ENCODE measurements around the gene ITPK1.

The ITPK1 gene

DNA sequence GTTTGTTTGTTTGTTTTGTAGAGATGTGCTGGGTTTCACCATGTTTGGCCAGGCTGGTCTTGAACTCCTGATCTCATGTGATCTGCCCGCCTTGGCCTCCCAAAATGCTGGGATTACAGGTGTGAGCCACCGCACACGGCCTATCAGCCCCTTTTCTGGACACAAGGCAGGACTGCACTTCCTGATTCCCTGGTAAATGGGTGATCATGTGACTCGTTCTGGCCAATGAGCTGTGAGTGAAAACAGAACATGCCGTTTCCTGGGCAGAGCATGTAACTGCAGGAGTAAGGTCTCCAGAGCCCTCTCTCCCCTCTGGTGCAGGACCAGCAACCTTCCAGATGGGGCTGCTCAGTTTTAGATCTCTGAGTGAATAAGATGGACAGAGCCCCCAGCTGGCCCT lies 92.7 kb downstream of the ITPK1 start:
- no peak for DNase-seq

GRCh38 chr14:93019970-93020369 lies 95.8 kb downstream of the ITPK1 start:
- no peak for DNase-seq

DNA sequence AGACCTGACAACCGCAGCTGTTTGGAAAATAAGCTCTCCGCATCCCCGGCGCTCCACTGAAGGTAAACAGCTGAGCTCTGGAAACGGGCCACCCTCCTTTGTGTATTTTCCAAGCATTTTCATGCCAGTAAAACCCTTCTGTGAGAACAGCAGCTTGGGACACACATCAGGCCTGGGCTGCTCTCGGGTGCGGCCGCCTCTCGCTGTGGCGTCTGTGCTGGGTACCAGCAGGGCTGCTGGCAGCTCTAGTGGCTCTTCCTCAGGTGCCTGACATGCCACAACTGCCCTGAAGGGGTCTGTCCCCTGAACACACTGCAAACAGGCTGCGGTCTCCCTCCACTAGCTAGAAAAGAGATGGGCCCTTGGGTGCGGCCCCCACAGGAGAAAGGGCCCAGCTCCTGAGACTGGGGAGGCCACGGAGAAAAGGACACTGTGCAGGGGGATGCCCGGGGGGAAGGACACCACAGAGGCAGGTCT lies 96.3 kb downstream of the ITPK1 start:
- DNase-seq, result no peak

DNA sequence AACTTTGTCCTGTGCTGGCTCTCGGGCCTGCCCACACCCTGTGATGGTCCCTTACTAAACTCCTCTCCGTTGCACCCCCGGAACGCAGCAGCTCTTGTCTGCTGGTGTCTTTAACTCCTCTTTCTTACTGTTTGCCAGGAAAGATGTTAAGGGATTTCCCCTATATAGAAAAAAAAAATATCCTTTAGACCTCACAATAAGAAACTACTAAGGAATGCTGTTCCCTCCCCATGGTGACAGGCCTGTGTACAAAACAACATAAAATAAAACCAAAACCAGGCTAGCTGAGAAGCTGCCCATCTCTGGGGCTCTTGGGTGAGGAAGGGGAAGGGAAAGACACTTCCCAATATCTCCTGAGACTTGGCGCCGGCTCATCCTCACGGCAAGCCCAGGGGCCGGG lies 97.4 kb downstream of the ITPK1 start:
- no peak for DNase-seq

GRCh38 chr14:93017898-93018297 lies 97.8 kb downstream of the ITPK1 start:
- no peak for DNase-seq

- DNase-seq, result no peak
Observed at GRCh38 chr14:93017301-93017797, 98.4 kb downstream of the ITPK1 start.

DNA sequence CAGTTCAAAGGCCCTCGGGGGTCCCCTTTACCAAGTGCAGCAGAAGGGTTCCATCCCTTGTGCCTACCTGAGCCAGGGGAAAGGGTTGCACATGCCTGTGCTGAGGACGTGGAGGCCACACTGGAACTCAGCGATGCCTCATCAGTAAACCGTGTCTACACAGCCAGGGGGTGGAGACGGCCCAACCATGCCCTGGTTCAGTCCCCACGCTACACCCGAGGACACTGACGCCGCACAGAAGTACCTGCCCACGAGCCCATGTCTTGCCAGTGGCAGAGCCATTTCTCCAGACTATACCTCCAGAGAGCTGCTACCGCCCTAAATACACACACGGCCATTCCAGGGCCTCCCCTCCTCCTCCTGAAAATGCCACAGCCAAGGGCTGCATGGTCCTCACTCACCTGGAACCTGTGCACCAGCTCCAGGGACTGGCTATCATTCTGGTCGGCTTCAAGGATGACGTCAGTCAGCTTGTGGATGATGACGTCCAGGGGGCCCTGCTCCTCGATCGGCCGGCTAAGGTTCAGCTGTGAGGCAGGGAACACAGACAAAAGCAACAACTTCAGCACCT lies 99.4 kb downstream of the ITPK1 start:
- no peak for DNase-seq

GRCh38 chr14:93015505-93015904 lies 100.2 kb downstream of the ITPK1 start:
- no peak for DNase-seq

GRCh38 chr14:93015064-93015463 lies 100.7 kb downstream of the ITPK1 start:
- DNase-seq, result no peak

GRCh38 chr14:93014058-93015023 lies 101.4 kb downstream of the ITPK1 start:
- no peak for DNase-seq

DNA sequence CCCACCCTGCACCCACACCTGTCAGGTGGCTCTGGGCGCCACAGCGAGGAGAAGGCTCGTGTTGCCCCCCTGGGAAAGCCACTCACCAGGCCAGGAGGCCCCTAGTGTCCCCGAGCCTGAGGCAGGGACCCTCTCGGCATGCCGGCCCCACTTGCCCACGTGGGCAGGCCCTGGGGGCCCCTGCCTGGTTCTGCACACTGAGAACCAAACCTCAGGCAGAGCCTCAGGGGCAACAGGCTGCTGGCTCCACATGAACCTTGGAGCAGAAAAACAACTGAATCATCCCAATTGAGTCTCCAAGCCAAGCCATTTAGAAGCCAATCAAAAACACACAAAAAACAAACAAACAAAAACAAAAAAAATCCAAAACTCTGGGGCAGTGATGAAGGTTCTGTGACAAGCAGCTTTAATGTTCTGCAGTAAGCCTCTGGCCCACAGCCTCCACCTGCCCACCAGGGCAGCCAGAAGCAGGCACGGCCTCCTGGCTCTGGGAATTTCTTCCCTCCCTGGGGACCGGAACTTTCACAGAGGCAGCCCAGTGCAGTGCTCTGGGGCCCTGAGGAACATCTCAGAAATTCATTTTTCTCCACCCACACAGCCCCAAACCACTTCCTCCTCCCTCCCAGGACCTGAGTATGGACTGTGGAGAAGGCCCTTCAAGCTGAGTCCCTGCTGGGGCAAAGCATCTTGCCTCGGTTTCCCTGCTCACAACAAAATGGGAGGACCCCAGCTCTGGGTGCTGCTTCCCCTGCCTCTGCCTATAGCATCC lies 102.6 kb downstream of the ITPK1 start:
- no peak for DNase-seq

DNA sequence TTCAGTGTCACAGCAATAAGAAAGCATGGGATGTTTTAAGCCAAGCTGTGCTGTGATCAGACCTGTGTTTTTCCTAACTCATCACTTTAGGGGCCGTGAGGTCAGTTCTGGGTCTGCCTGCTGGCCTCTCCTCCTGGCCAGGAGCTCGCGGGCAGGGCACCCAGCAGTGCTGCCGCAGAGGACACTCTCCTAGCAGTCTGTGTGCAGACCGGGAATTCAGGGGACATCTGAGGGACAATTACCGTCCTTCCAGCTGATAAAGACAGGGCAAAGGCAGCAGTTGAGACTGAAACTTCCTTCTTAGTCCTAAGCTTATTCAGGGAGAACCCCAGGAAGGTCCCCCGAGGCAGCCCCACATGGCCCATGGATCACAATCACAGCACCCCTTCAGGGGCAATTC lies 103.2 kb downstream of the ITPK1 start:
- no peak for DNase-seq

GRCh38 chr14:93011650-93012325 lies 103.9 kb downstream of the ITPK1 start:
- DNase-seq, result no peak

GRCh38 chr14:93011141-93011529 lies 104.6 kb downstream of the ITPK1 start:
- no peak for DNase-seq

- no peak for DNase-seq
Observed at GRCh38 chr14:93010522-93011140, 105.1 kb downstream of the ITPK1 start.

GRCh38 chr14:93010130-93010499 lies 105.6 kb downstream of the ITPK1 start:
- DNase-seq, result no peak

- DNase-seq, result no peak
Observed at GRCh38 chr14:93009471-93010129, 106.1 kb downstream of the ITPK1 start.

DNA sequence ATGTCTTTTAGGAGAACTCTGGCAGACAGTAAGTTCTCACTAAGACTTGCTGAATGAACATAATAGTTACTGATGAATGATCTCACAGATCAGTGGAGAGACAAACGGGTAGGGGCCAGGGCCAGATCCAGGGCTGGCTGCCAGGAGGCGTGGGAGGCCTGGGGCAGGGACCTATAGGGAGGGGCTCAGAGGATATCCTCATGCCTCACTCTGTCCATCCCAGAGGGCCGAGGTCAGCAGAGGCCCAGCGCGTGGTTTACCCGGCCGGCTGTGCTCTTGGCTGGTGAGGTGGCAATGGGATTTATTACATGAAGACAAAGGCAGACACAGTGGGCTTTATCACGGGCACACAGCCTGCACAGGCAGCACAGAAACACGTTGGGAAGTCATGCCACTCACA lies 107.3 kb downstream of the ITPK1 start:
- DNase-seq, result no peak

GRCh38 chr14:93007225-93007997 lies 108.3 kb downstream of the ITPK1 start:
- no peak for DNase-seq

- DNase-seq, result no peak
Observed at GRCh38 chr14:93006567-93007051, 109.1 kb downstream of the ITPK1 start.

GRCh38 chr14:93005838-93006237 lies 109.9 kb downstream of the ITPK1 start:
- no peak for DNase-seq

Measured in activated gamma-delta T cell (primary cell).